BLaER1 treated with 17β-estradiol and CSF1 and Interleukin-3, amounts not matched to agents 10 nM and 100 nM (cell line): Measurements from ENCODE around the gene ACTR10.

Experiments used
- H3K27ac ChIP-seq, 11 experiments: shearing (Covaris generic); formaldehyde crosslinking; 2 replicates each; pipeline ENCODE4 v1.8.1; 2022
- H3K27me3 ChIP-seq, 11 experiments: shearing (Covaris generic); formaldehyde crosslinking; 2 replicates each; pipeline ENCODE4 v1.8.1; 2022
- H3K36me3 ChIP-seq, 11 experiments: shearing (Covaris generic); formaldehyde crosslinking; 2 replicates each; pipeline ENCODE4 v1.8.1; 2022
- H3K4me1 ChIP-seq, 10 experiments: shearing (Covaris generic); formaldehyde crosslinking; 2 replicates each; pipeline ENCODE4 v1.8.1; 2022
- H3K4me2 ChIP-seq, 11 experiments: shearing (Covaris generic); formaldehyde crosslinking; 2 replicates each; pipeline ENCODE4 v1.8.1; 2022
- H3K4me3 ChIP-seq, 10 experiments: shearing (Covaris generic); formaldehyde crosslinking; 2 replicates each; pipeline ENCODE4 v1.8.1; 2022
- H3K9ac ChIP-seq, 11 experiments: shearing (Covaris generic); formaldehyde crosslinking; 2 replicates each; pipeline ENCODE4 v1.8.1; 2022
- H3K9me3 ChIP-seq, 11 experiments: shearing (Covaris generic); formaldehyde crosslinking; replicated peaks in 1 of 11; 2 replicates each; pipeline ENCODE4 v1.8.1; 2022
- H4K20me1 ChIP-seq, 11 experiments: shearing (Covaris generic); formaldehyde crosslinking; 2 replicates each; pipeline ENCODE4 v1.8.1; 2022
- Cebpa-rat ChIP-seq, 11 experiments: shearing (Covaris generic); IDR thresholded peaks; 2 replicates each; pipeline ENCODE4 v1.8.1; 2022

Gene ACTR10

DNA sequence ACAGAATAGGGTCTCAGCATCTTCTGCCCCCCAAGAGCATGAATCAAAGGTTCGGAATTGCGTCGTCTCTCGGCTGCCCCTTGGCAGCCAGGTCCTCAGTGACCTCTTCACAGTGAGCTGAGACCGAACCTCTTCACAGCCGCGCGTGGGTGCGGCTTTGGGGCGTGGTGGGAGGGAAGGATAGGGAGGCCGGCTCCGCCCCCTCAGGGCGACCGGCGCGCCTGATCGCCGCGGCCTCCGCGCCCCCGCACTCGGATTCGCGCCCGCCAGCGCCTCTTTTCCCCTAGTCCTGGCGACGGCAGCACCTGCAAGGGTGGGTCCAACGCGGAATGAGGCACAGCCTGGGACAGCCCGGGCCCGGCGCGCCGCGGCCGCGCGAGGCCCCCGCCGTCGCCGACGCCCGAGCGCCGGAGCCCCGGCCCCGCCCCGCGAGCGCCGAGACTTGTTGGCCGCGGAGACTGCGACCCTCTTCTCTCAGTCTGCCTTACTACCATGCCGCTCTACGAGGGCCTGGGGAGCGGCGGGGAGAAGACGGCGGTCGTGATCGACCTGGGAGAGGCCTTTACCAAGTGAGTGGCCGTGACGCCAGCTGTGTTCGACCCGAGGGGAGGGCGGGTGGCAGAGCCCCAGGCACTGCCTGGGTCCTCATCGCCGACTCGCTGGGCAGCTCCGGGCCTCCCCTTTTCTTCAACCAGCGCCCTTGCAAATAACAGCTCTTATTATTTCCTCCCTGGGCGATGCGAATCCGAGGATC lies at the start of gene ACTR10:
TSS of gene ACTR10 (plus strand) at position 424 of the 754 bp plus-strand sequence. CDS start at position 493, 69 bp downstream.
- Histone ChIP-seq H3K4me2 (peak within 1 kb of the TSS; percentile 73 to 90 (median 81)), H3K27me3 (no peaks in the 10 kb centered on the region), H3K36me3 (peaks cover 10 to 28% (median 21%) of the 10 kb centered on the region in 11 experiments; a peak in 21 of 22 replicates), H3K4me3 (peak within 1 kb of the TSS; percentile 77 to 91 (median 80)), H3K9ac (peak within 1 kb of the TSS; percentile 89 to 99 (median 94)), H3K9me3 (no peaks in the 10 kb centered on the region), H4K20me1 (peaks cover 0 to 16% (median 0%) of the 10 kb centered on the region in 11 experiments; a peak in 8 of 22 replicates), H3K4me1 (peaks cover 14 to 23% (median 19%) of the 10 kb centered on the region in 10 experiments), H3K27ac (peak within 1 kb of the TSS; percentile 87 to 99 (median 93))
- TF ChIP-seq Cebpa-rat (IDR thresholded peaks at IDR 0.05), result no peak

DNA sequence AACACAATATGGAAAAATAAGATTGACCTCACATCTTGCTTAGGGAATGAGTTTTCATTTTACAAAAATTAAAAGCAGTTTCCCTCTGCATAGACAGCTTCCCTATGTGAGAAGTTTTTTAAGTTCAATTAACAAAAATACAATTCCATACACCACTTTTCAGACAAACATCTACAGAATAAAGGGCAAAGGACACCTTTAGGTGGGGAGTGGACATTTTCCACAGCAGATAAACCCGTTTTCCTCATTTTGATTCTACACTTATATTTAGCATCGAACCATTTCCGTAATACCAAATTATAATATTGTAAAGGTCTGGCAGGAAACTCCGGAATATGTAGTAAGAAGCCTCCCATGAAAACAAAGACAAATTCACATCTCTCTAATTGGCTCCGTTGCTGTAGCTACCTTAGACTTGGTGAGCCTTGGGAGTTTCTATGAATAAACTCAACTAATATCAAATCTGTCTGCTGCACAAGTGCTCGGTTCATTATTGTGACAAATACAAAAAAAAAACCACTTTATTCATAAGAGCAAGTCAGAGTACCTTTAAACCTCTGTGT lies 49.6 kb upstream of the ACTR10 start:
- Histone ChIP-seq H3K27ac (no peak overlapping the region), H3K9me3 (no peaks in the 10 kb centered on the region), H3K4me3 (no peak overlapping the region), H3K27me3 (peaks cover 33 to 46% (median 41%) of the 10 kb centered on the region in 11 experiments), H4K20me1 (peaks cover 0 to 9% (median 0%) of the 10 kb centered on the region in 11 experiments; a peak in 3 of 22 replicates), H3K4me1 (peaks cover 6 to 18% (median 11%) of the 10 kb centered on the region in 10 experiments; a peak in 17 of 20 replicates), H3K36me3 (no peaks in the 10 kb centered on the region), H3K4me2 (peak overlapping the region in 1 of 11 experiments; percentile 99; a peak in 1 of 22 replicates), H3K9ac (no peak overlapping the region)
- TF ChIP-seq Cebpa-rat (IDR thresholded peaks at IDR 0.05), result no peak

DNA sequence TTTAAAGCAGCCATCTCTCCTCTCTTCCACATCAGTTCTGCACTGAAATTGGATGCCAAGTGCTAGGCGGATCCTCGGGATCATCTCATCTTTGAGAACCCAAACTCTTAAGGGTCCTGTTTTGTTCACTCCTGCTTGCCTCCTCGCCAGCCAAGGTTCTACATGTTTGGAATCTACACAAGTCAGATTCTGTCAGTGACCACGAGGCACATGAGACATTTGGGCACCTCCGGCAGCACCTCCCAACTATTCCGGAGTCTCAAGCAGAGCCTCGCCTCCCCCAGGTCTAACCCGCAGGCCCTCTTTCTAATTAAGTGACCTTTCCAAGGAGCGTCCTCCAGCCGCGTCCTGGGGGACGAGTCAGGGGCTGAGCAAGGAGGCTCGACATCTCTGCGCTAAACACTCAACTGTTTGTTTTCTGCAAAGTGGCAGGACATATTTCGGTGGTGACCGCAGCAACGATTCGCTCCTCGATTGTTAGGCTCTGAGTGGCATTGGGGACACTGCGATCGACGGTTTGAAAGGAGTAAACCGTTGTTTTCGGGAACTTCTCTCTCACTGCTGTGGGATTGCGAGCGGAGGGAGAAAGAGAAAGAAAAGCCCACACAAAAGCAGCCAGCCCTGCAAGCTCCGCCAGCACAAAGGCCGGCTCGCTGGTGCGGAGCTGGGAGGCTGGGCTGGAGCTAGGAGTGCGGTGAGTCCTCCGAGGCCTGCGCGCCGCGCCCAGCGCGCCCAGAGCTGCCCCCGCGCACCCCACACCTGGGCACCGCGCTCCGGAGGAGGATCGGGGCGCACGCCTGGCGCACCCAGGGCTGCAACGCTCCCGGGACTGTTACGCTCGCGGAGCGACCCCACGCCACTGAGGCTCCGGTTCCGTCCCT lies 48.6 kb upstream of the ACTR10 start:
- peak overlapping the region in 8 of 11 experiments; percentile 30 to 64 (median 54); a peak in 15 of 22 replicates for H3K27ac ChIP-seq
- no peaks in the 10 kb centered on the region for H3K36me3 ChIP-seq
- peaks cover 33 to 46% (median 41%) of the 10 kb centered on the region in 11 experiments for H3K27me3 ChIP-seq
- H4K20me1 ChIP-seq, result peaks cover 0 to 9% (median 0%) of the 10 kb centered on the region in 11 experiments; a peak in 3 of 22 replicates
- peak overlapping the region; percentile 74 to 96 (median 86) for H3K4me3 ChIP-seq
- no peak for TF ChIP-seq Cebpa-rat (IDR thresholded peaks at IDR 0.05)
- peak overlapping the region; percentile 86 to 99 (median 96) for H3K4me2 ChIP-seq
- no peaks in the 10 kb centered on the region for H3K9me3 ChIP-seq
- H3K4me1 ChIP-seq, result peaks cover 6 to 18% (median 11%) of the 10 kb centered on the region in 10 experiments; a peak in 17 of 20 replicates
- peak overlapping the region; percentile 58 to 84 (median 77); a peak in 21 of 22 replicates for H3K9ac ChIP-seq

- peak within 1 kb of the TSS; percentile 74 to 96 (median 86) for H3K4me3 ChIP-seq
- H3K4me1 ChIP-seq, result peaks cover 6 to 18% (median 11%) of the 10 kb centered on the region in 10 experiments; a peak in 17 of 20 replicates
- TF ChIP-seq Cebpa-rat (IDR thresholded peaks at IDR 0.05), result no peak
- H3K9ac ChIP-seq, result peak within 1 kb of the TSS; percentile 58 to 84 (median 77); a peak in 21 of 22 replicates
- H3K4me2 ChIP-seq, result peak within 1 kb of the TSS; percentile 86 to 99 (median 96)
- peaks cover 0 to 9% (median 0%) of the 10 kb centered on the region in 11 experiments; a peak in 3 of 22 replicates for H4K20me1 ChIP-seq
- no peaks in the 10 kb centered on the region for H3K36me3 ChIP-seq
- peaks cover 33 to 46% (median 41%) of the 10 kb centered on the region in 11 experiments for H3K27me3 ChIP-seq
- no peaks in the 10 kb centered on the region for H3K9me3 ChIP-seq
- peak within 1 kb of the TSS in 8 of 11 experiments; percentile 30 to 64 (median 54); a peak in 15 of 22 replicates for H3K27ac ChIP-seq
These were observed 47.7 kb upstream of the ACTR10 start, which contains the start of gene ARMH4 for GRCh38 chr14:58152014-58152857. Gene ARMH4 (minus strand): TSS chr14:58152213. CDS start chr14:58139358, 12,855 bp downstream.

- no peak overlapping the region for H3K4me3 ChIP-seq
- no peaks in the 10 kb centered on the region for H3K9me3 ChIP-seq
- peaks cover 0 to 22% (median 16%) of the 10 kb centered on the region in 10 experiments; a peak in 11 of 20 replicates for H3K4me1 ChIP-seq
- no peaks in the 10 kb centered on the region for H4K20me1 ChIP-seq
- H3K4me2 ChIP-seq, result no peak overlapping the region
- H3K36me3 ChIP-seq, result no peaks in the 10 kb centered on the region
- no peak for TF ChIP-seq Cebpa-rat (IDR thresholded peaks at IDR 0.05)
- no peak overlapping the region for H3K9ac ChIP-seq
- no peaks in the 10 kb centered on the region for H3K27me3 ChIP-seq
- H3K27ac ChIP-seq, result no peak overlapping the region
These were observed 39.4 kb upstream of the ACTR10 start for GRCh38 chr14:58160561-58160960.

GRCh38 chr14:58166005-58166983 lies 33.7 kb upstream of the ACTR10 start:
- no peaks in the 10 kb centered on the region for H3K36me3 ChIP-seq
- no peak overlapping the region for H3K27ac ChIP-seq
- no peaks in the 10 kb centered on the region for H3K27me3 ChIP-seq
- peaks cover 0 to 4% (median 0%) of the 10 kb centered on the region in 11 experiments; a peak in 1 of 22 replicates for H3K9me3 ChIP-seq
- no peak for TF ChIP-seq Cebpa-rat (IDR thresholded peaks at IDR 0.05)
- H3K4me3 ChIP-seq, result no peak overlapping the region
- no peaks in the 10 kb centered on the region for H4K20me1 ChIP-seq
- H3K9ac ChIP-seq, result no peak overlapping the region
- H3K4me2 ChIP-seq, result no peak overlapping the region
- peaks cover 0 to 7% (median 2%) of the 10 kb centered on the region in 10 experiments; a peak in 7 of 20 replicates for H3K4me1 ChIP-seq

GRCh38 chr14:58167057-58167456 lies 32.9 kb upstream of the ACTR10 start:
- Histone ChIP-seq H3K9me3 (peaks cover 0 to 7% (median 0%) of the 10 kb centered on the region in 11 experiments; a peak in 1 of 22 replicates), H3K4me3 (no peak overlapping the region), H3K36me3 (no peaks in the 10 kb centered on the region), H3K4me2 (no peak overlapping the region), H4K20me1 (no peaks in the 10 kb centered on the region), H3K4me1 (peaks cover 0 to 8% (median 2%) of the 10 kb centered on the region in 10 experiments; a peak in 7 of 20 replicates), H3K9ac (no peak overlapping the region), H3K27ac (no peak overlapping the region), H3K27me3 (no peaks in the 10 kb centered on the region)
- TF ChIP-seq Cebpa-rat (IDR thresholded peaks at IDR 0.05), result no peak
